Measurements from ENCODE around the gene B9D1.
A peak's percentile ranks its signal among the peaks of the same experiment; 100 is the strongest.

The B9D1 gene, protein sequence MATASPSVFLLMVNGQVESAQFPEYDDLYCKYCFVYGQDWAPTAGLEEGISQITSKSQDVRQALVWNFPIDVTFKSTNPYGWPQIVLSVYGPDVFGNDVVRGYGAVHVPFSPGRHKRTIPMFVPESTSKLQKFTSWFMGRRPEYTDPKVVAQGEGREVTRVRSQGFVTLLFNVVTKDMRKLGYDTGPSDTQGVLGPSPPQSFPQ

GRCh38 chr17:19362277-19363113 is at the start of gene B9D1:
Gene B9D1 (minus strand): TSS chr17:19362723. CDS start chr17:19362569, 154 bp downstream.
- peak; percentile 91 for DNase-seq (ENCODE audit: low spot score)

DNA sequence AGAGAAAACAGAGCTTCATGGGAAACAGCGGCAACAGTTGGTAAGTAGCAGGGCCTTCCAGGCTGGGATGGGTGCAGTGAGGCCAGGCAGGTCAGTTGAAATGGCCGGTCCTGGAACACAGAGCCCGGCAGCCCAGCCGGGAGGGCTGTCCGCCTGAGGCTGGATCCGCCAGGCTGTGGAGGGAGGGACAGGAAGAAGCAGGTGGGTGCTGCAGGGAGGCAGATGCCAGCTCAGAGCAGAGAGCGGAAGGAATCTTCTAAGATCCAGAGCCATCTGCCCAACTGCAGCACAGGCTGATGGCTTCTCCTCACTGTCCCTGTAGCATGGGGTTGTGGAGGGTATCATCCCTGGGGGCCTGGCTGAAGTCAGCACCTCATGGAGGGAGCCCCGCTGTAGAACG is 49.1 kb upstream of the B9D1 start:
- DNase-seq (ENCODE audit: low spot score): no peak

- DNase-seq (ENCODE audit: low spot score): peak; percentile 38
These were observed 48.5 kb upstream of the B9D1 start, which contains the start of gene RNF112 for GRCh38 chr17:19410875-19411620. Gene RNF112 (plus strand): TSS chr17:19411232. CDS start chr17:19411409, 177 bp downstream.

DNA sequence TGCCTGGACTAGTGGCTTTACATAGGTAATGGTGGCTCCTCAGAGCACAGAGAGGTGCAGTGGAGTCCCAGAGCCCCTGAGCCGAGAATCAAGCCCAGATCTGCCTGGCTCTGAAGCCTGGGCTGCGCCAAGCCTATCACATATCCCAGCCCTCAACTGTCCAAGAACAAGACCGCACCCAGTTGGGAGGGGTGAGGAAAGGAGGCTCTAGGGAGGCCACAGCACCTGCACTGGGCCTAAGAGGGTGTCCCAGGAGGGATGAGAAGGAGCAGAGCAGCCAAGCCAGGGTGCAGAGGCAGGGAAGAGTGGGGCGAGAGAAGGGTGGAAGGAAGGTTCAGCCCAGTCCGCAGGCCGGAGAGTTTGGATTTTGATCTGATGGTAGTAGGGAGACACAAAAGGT is 47.6 kb upstream of the B9D1 start:
- no peak for DNase-seq (ENCODE audit: low spot score)

DNA sequence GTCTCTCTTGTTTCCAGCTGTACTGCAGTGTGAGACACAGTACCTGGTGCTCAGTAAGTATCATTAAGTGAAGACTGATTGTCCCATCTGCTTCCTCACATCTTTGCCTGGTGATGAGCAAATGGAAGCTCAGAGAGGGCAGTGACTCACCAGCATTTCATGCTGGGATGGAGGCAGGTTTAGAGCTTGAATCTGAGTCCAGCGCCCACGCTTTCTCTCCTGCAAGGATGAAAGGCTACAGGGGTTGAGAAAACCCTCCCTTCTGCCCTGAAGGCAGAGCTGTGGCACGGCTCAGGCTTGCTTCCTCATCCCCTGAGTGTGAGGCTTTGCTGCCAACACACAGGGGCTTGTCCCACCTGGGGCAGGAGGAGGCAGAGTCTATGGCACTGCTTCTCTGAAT is 47.0 kb upstream of the B9D1 start:
- peak; percentile 26 for DNase-seq (ENCODE audit: low spot score)

DNA sequence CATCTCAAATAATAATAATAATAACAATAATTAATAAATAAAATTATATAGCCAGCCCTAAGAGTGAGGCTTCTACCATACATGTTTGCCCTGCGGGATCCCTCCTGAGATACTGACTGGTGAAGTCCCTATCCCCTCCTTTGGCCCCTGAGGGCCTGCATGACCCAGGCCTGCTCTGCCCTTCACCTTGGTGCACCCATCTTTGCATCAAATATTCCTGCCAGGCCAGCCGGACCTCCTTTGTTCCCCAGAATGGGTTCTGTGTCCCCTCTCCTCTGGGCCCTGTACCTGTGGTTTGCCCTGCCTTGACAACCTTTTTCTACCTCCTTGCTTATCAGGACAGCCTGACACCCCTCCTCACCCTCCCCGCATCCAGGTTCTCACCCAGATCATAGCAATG is 46.5 kb upstream of the B9D1 start:
- no peak for DNase-seq (ENCODE audit: low spot score)

- DNase-seq (ENCODE audit: low spot score): no peak
These were observed 45.8 kb upstream of the B9D1 start for GRCh38 chr17:19408346-19408710.

- DNase-seq (ENCODE audit: low spot score): no peak
These were observed 45.2 kb upstream of the B9D1 start for GRCh38 chr17:19407601-19408345.

DNA sequence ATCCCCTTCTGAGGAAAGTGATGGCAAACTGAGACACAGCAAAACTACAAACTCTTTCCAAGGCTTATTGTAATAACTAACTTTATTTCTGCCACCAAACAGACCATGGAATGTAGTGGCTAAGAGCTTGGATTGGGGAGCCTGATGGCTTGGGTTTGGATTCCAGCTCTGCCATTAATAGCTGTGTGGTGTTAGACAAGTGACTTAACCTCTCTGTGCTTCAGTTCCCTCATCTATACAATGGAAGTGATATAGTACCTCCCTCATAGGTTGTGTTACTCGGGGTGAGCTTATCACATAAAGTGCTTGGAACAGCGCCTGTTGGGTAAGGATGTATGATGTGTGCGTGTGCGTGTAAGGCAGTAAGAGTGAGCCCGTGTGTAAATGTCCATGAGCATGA is 42.6 kb upstream of the B9D1 start:
- no peak for DNase-seq (ENCODE audit: low spot score)

DNA sequence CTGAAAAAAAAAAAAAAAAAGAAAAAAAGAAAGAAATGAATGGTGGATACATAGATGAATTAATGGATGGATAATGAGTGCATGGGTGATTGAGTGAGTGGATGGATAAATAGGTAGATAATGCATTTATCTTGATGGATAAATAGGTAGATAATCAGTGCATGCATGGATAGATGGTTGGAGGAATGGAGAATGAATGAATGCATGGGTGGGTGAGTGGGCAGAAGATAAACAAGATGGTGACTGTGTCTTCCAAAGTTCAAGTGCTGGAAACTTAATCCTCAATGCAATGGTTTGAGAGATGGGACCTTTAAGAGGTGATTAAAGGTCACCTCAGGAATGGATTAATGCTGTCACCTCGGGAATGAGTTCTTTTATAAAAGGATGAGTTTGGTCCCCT is 41.7 kb upstream of the B9D1 start:
- DNase-seq (ENCODE audit: low spot score): no peak

DNA sequence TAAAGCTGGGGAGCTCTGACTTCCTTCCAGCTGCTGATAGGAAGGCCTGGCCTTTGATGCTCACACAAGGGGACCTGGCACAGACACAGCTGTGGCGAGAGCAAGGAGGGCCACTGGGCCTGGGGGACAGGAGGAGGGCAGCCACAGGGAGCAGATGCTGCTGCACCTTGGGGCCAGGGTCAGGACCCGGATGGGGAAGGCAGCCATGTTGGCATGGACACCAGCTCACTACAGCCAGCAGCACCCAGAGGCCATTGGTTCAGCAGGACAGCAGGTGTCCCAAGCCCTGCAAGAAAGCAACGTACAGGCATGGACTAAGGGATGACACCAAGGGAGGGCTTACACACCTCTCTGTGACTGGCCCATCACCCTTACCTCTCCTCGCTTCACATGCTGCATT is 40.5 kb upstream of the B9D1 start:
- no peak for DNase-seq (ENCODE audit: low spot score)

- no peak for DNase-seq (ENCODE audit: low spot score)
These were observed 39.6 kb upstream of the B9D1 start for GRCh38 chr17:19402171-19402570.

GRCh38 chr17:19401321-19402010 is 38.9 kb upstream of the B9D1 start:
- no peak for DNase-seq (ENCODE audit: low spot score)

- DNase-seq (ENCODE audit: low spot score): no peak
These were observed 37.4 kb upstream of the B9D1 start for GRCh38 chr17:19399750-19400450.

DNA sequence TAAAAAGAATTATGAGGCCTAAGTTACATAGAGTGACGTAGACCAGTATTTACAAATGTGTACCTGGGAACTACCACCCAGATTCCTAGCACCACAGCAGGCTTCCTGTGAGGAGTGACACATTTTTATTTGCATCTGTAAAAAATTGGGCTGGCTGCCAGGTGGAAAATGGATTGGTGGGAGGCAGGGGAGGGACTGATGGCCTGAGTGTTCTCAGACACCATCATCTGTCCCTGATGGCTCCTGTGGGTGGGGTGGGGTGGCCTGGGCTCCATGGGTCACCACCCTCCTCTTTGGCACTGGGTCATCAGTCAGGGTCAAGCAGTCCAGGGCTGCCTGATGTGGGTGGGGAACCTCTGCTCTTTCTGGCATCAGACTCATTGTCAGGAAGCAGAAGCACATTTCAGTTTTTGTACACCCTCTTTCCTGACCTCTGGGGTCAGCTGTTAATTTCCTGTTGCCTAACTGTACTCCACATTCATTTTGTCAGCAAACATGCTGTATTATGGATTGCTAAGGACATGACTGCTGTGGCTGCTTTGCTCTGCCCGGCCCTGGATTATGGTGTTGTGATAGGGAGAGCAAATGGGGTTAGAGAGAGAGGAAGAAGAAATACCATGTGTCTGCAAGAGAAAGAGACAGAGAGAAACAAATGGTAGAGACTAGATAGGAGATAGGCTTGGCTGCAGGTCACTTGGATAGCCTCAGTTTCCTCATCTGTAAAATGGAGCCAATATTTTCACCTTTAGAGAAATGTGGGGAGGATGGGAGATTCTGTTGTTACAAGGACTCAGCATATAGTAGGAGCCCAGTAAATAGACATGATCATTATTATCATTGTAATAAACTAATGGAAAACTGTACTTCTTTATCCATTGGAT is 36.0 kb upstream of the B9D1 start:
- no peak for DNase-seq (ENCODE audit: low spot score)

GRCh38 chr17:19397556-19398041 is 35.1 kb upstream of the B9D1 start:
- DNase-seq (ENCODE audit: low spot score): no peak

DNA sequence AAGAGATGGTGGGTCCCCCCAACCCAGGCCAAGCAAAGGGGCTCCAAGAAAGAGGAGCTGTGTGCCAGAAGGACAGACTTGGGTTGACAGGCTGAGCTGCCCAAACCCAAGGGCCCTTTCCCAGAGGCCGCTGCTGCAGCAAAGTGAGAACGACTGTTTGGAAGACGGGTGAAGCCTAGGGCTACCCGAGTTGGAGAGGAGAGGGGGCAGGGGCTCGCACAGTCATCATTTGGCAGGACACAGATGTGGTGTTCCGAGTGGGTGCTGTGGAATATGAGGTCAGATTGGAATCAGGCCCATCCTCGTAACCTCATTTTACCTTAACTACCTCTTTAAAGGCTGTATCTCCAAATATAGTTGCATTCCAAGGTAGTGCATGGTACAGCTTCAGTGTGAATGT is 29.8 kb upstream of the B9D1 start:
- DNase-seq (ENCODE audit: low spot score): no peak

DNA sequence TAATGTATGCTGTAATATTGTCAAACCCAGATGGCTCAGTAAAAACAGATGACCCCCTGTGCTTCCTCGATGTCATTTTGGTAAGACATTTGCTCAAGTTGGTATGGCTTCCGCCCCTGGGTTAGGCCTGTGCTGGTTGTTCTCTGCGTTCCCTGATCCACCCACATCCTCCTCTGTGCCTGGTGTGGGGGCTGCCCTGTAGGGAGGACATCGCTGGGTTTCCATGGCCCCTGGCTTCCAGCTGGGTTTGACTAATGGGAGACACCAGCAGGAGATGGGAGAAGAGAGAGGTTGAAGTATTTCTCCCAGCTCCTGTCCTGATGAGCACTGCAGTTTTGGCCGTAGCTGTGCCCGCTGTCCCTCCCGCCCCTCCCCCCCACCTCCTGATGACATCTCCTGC is 28.9 kb upstream of the B9D1 start:
- DNase-seq (ENCODE audit: low spot score): no peak

DNA sequence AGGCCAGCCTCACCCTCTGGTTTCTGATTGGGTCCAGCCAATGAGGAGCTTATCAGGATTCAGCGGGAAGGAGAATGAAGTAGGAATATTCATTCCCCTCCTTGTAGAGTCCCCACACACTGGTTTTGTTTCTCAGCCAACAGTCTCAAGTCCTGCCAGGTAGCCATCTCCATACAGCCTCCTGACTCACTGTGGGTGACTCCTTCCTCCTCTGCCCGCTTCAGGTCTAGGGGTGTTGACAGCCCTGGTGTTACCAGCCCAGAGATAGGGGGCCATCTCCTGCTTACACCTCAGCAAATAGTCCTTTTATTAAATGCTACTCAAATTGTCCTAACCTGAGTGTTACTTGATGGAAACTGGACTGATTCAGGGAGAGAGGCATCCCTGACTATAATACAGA is 28.4 kb upstream of the B9D1 start:
- DNase-seq (ENCODE audit: low spot score): no peak

All from pons (tissue), 1 donor.